NCI-H1694 (cell line): ENCODE results near the gene HSD17B7.

ENCODE experiments used
- DNase-seq: peaks from one replicate; lab custom pipeline; 2025; lab: John Stamatoyannopoulos, UW

Gene HSD17B7

DNA sequence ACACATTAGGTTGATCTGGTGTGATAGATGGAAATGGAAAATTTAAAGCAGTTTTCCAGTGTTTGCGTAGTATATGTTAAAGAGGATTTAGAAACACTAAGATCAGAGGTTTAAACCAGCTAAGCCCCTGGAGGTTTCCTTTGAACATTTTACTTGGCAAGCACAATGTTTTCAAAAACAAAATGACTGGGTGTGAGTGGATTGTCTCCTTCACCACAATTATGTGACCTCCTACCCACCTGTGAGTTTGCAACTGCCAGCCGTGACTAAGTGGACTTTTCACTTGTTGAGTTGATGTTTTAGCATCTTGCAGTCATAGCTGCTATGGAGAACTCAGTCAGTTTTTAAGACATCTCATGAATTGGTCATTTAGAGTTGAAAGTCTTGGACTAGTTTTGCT lies 65.8 kb downstream of the HSD17B7 start:
- no peak for DNase-seq

DNA sequence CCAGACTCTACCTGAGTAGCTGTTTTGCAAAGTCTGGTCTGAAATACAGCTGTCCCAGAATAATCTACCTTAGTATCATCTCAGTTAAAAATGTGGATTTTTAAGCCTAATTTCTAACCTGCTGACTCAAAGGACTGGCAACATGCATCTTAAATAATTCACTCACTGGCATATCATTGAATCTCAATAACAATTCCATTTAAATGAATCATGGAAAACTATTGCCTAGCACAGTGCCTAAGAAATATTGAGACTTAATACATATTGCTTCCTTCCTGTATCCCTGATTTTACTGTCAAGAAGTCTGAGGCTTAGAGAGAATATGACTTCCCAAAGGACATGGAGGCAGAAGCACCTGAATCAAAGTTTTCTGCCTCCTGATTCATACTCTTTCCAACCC lies 67.3 kb downstream of the HSD17B7 start:
- no peak for DNase-seq

DNA sequence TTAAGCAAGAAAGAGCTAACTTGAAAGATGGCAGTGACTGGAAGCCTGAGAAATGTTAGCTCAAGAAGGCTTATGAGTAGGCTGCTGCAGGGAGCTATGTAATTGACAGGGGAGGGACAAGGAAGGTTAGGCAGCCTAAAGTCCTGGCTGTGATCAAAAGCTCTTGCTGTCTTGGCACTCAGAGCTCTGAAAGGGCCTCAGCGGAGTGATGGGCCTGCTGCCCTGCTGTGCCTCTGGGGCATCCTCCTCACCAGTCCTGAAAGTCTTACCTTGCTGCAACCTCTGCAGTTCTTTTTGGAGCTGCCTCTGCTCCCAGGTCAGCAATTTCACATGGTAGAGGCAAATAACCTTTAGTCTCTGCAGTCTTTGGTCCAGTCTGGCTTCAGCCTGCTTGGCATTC lies 68.7 kb downstream of the HSD17B7 start:
- no peak for DNase-seq

DNA sequence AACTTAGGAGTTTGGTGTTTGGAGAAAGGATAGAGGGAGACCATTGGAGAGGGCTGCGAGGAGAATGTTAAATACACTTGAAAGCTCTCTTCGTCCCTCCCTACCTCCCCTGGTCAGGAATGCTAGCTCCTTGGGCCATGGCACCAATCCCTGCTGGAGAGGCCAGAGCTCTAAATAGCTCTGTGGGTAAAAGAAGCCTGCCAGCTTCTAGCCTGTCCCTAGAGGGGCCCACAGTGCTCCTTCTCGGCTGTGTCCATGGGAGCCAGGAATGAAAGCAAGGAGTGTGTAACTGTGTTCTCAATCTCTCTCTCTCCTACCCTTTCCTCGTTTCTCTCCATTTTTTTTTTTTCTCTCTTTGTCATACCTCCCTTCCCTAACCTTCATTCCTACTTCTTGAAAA lies 70.6 kb downstream of the HSD17B7 start, which contains the start of gene CCDC190:
CCDC190 (minus strand) TSS at position 75 of the 400 bp plus-strand sequence. CDS start 1,529 bp downstream, outside the sequence.
- no peak for DNase-seq

DNA sequence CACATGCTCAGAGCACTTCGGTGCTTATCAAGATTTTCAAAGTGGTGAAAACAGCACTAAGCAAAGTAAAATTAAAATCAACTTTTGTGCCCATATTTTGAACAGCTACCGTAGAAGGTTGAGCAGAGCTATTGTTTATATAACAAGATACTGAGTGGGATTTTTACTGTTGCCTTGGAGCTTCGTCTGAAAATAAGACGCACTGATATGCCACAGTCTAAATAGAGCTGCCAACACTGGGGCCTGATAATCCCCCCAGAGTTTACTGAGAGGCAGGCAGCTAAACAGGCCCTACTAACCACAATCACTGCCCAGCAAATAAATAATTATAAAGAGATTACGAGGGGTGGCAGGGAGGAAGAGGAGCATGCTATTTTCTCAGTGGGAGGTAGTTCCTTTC lies 71.1 kb downstream of the HSD17B7 start:
- no peak for DNase-seq
